Endothelial cell of umbilical vein (primary cell): ENCODE results near the gene CCL4. TPM values are rescaled to one million over a fixed set of nuclear protein-coding genes. Genes with fewer than 3 reads are reported as not detected.

Source experiments
- BruUV-seq: library from RNA; stranded (reverse); fragments of 400-500 nt; replicated peaks from 2 replicates; lab custom pipeline; 2021; lab: Mats Ljungman, UMichigan
- CTCF ChIA-PET: fragments of 300-600, 350-600 bp; sonication (Branson Sonifier 250); formaldehyde crosslinking; loops from one replicate; lab custom pipeline; 2021; ENCODE audit warnings: antibody characterized with exemption, inconsistent platforms; lab: Charles Lee
- POLR2A ChIA-PET: fragments of 300-600, 350-600 bp; sonication (Branson Sonifier 250); formaldehyde crosslinking; loops from one replicate; lab custom pipeline; 2021; ENCODE audit warnings: antibody characterized with exemption, inconsistent platforms; lab: Charles Lee
- DNase-seq: peaks from one replicate; pipeline ENCODE4 v3.0.0-alpha.2; 2011; ENCODE audit warnings: low read depth, low spot score
- FAIRE-seq: peaks from 2 replicates; lab custom pipeline; 2011; peaks lifted over from hg19 to GRCh38; lab: Jason Lieb, UNC
- H2AFZ ChIP-seq: 2 replicates; pipeline ENCODE4 v1.6.0; 2012; ENCODE audit warnings: low read depth, low read length, control low read depth, inconsistent platforms
- H3K27ac ChIP-seq: 2 replicates; pipeline ENCODE4 v1.5.1; 2011; ENCODE audit warnings: low read depth, mild to moderate bottlenecking, control low read depth, low read length, moderate library complexity; ENCODE audit not compliant: insufficient read depth
- H3K27me3 ChIP-seq, 2 experiments: 2 replicates each; pipeline versions ENCODE4 v1.6.0 to v1.6.1; 2011; ENCODE audit warnings: low read length in 2 of 2, mixed read lengths in 1 of 2; ENCODE audit not compliant: control insufficient read depth in 2 of 2, insufficient read depth in 2 of 2
- H3K36me3 ChIP-seq, 2 experiments: 2 replicates in 1 of 2; 3 replicates in 1 of 2; pipeline ENCODE4 v1.5.1; 2011; ENCODE audit warnings: low read length in 2 of 2, mild to moderate bottlenecking in 1 of 2, moderate library complexity in 1 of 2; ENCODE audit not compliant: control insufficient read depth in 2 of 2, insufficient read depth in 2 of 2; ENCODE audit errors: extremely low read depth in 1 of 2
- H3K4me1 ChIP-seq: 3 replicates; pipeline ENCODE4 v1.5.1; 2011; ENCODE audit warnings: mild to moderate bottlenecking, low read length; ENCODE audit not compliant: control insufficient read depth, insufficient read depth; ENCODE audit errors: extremely low read depth
- H3K4me2 ChIP-seq: 2 replicates; pipeline ENCODE4 v1.6.1; 2011; ENCODE audit warnings: low read length, control low read depth, mixed read lengths; ENCODE audit not compliant: insufficient read depth
- H3K4me3 ChIP-seq, 3 experiments: fragments of 200-600 bp in 1 of 3; sonication (generic), shearing (Covaris generic) in 1 of 3; replicated peaks in 1 of 3; 2 replicates each; pipeline ENCODE4 v1.5.1; 2011 to 2016; ENCODE audit warnings: control low read depth in 3 of 3, low read length in 3 of 3, mild to moderate bottlenecking in 2 of 3, inconsistent platforms in 1 of 3, low read depth in 1 of 3, moderate library complexity in 1 of 3; ENCODE audit not compliant: insufficient read depth in 1 of 3
- H3K79me2 ChIP-seq: 2 replicates; pipeline ENCODE4 v1.6.0; 2012; ENCODE audit warnings: low read length, inconsistent platforms; ENCODE audit not compliant: control insufficient read depth, insufficient read depth
- H3K9ac ChIP-seq: replicated peaks from 2 replicates; pipeline ENCODE3; 2011; ENCODE audit warnings: low read length, control low read depth; ENCODE audit not compliant: insufficient read depth; ENCODE audit errors: extremely low read depth
- H3K9me1 ChIP-seq: replicated peaks from 3 replicates; pipeline ENCODE4 v1.6.0; 2011; ENCODE audit warnings: mild to moderate bottlenecking, low read length; ENCODE audit not compliant: control insufficient read depth, insufficient read depth; ENCODE audit errors: extremely low read depth
- H3K9me3 ChIP-seq: replicated peaks from 2 replicates; pipeline ENCODE4 v1.5.1; 2012; ENCODE audit warnings: low read length, inconsistent platforms; ENCODE audit not compliant: control insufficient read depth, insufficient read depth
- H4K20me1 ChIP-seq: replicated peaks from 2 replicates; pipeline ENCODE3; 2011; ENCODE audit warnings: mild to moderate bottlenecking, low read length; ENCODE audit not compliant: control insufficient read depth, insufficient read depth; ENCODE audit errors: extremely low read depth
- EZH2 ChIP-seq: IDR thresholded peaks from 2 replicates; pipeline ENCODE4 v1.6.1; 2012; ENCODE audit warnings: borderline replicate concordance, low read depth, mild to moderate bottlenecking, moderate library complexity, low read length, inconsistent platforms; ENCODE audit not compliant: severe bottlenecking
- FOS ChIP-seq: IDR thresholded peaks from 2 replicates; pipeline ENCODE4 v1.6.1; 2011; ENCODE audit warnings: mild to moderate bottlenecking, low read length, moderate library complexity, borderline replicate concordance; ENCODE audit not compliant: insufficient read depth
- GATA2 ChIP-seq: IDR thresholded peaks from 2 replicates; pipeline ENCODE4 v1.7.0; 2011; ENCODE audit warnings: low read depth, mild to moderate bottlenecking, moderate library complexity, mixed read lengths, low read length; ENCODE audit not compliant: insufficient read length, insufficient read depth
- MYC ChIP-seq: IDR thresholded peaks from one replicate; pipeline ENCODE4 v1.6.1; 2011; ENCODE audit warnings: mild to moderate bottlenecking, low read depth, low read length
- POLR2A ChIP-seq: IDR thresholded peaks from 2 replicates; pipeline ENCODE4 v1.6.1; 2012; ENCODE audit warnings: low read depth, mild to moderate bottlenecking, control low read depth, low read length
- POLR2AphosphoS5 ChIP-seq: IDR thresholded peaks from 2 replicates; pipeline ENCODE4 v1.6.1; 2012; ENCODE audit warnings: low read depth, mild to moderate bottlenecking, control low read depth, low read length, moderate library complexity; ENCODE audit not compliant: insufficient read depth
- dilution Hi-C: fragments of 300-500 bp; cut with MboI; formaldehyde crosslinking; loops from one replicate; pipeline ENCODE4 v1.15.0; 2019; ENCODE audit warnings: low sequenced_read_pairs; ENCODE audit not compliant: extremely low pct_ligation_motif_present
- intact Hi-C: fragments of 100-400 bp; cut with micrococcal nuclease; formaldehyde crosslinking; loops from one replicate; pipeline ENCODE4 v1.10.0; 2022
- polyA plus RNA-seq, 4 experiments: library from polyadenylated mRNA; depleted of rRNA in 3 of 4; stranded (reverse) in 3 of 4; unstranded in 1 of 4; fragments of >200 nt; gene quantifications; 2 replicates each; pipeline versions ENCODE4 v1.2.1 to v1.2.3, GENCODE V29; 2011 to 2012; ENCODE audit warnings: missing spikeins in 1 of 4
- total RNA-seq: library from RNA; stranded (reverse); gene quantifications from 2 replicates; pipeline ENCODE4 v1.2.3, GENCODE V29; 2021
- TF ChIP-seq, protein P1 (sequence below), 2 donors: IDR thresholded peaks; 1 replicate in 1 of 2; 2 replicates in 1 of 2; pipeline ENCODE4 v1.5.1; 2011; ENCODE audit warnings: low read length in 2 of 2, mild to moderate bottlenecking in 2 of 2, moderate library complexity in 2 of 2, control low read depth in 1 of 2, inconsistent platforms in 1 of 2, low read depth in 1 of 2; ENCODE audit not compliant: insufficient read depth in 1 of 2; ENCODE audit errors: extremely low read depth in 1 of 2
- TF ChIP-seq, protein P2 (sequence below): IDR thresholded peaks from 2 replicates; pipeline ENCODE4 v1.6.1; 2011; ENCODE audit not compliant: insufficient read depth, insufficient read length

Gene CCL4
- total and polyA plus RNA-seq, 2 donors (not counting 3 experiments of a cell fraction or from before 2014, with no cell fraction given): not detected

- Histone ChIP-seq H3K27ac (no peak overlapping the region), H3K4me3 (no peak overlapping the region), H3K36me3 (no peaks in the 10 kb centered on the region), H3K9ac (no peak overlapping the region), H2AFZ (no peak overlapping the region), H3K4me1 (no peaks in the 10 kb centered on the region), H3K4me2 (no peak overlapping the region), H3K79me2 (no peaks in the 10 kb centered on the region), H3K27me3 (peaks cover 0 to 3% of the 10 kb centered on the region in 2 experiments), H3K9me1 (no peaks in the 10 kb centered on the region), H3K9me3 (no peaks in the 10 kb centered on the region), H4K20me1 (no peaks in the 10 kb centered on the region)
- no TSS peak for BruUV-seq
- intact Hi-C loops (no loop called here), dilution Hi-C loops (no loop called here)
- DNase-seq (no peak), FAIRE-seq (no peak)
- CTCF ChIA-PET: interaction anchor here (0.9 kb wide), 1 partner anchor 159 kb away, joined by 3 read pairs; no protein-coding TSS in a partner anchor
- TF ChIP-seq MYC: no peak
- TF ChIP-seq, protein P1, sequence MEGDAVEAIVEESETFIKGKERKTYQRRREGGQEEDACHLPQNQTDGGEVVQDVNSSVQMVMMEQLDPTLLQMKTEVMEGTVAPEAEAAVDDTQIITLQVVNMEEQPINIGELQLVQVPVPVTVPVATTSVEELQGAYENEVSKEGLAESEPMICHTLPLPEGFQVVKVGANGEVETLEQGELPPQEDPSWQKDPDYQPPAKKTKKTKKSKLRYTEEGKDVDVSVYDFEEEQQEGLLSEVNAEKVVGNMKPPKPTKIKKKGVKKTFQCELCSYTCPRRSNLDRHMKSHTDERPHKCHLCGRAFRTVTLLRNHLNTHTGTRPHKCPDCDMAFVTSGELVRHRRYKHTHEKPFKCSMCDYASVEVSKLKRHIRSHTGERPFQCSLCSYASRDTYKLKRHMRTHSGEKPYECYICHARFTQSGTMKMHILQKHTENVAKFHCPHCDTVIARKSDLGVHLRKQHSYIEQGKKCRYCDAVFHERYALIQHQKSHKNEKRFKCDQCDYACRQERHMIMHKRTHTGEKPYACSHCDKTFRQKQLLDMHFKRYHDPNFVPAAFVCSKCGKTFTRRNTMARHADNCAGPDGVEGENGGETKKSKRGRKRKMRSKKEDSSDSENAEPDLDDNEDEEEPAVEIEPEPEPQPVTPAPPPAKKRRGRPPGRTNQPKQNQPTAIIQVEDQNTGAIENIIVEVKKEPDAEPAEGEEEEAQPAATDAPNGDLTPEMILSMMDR (IDR thresholded peaks at IDR 0.05; ENCODE audit: extremely low read depth in 1 of 2, insufficient read depth in 1 of 2, low read depth in 1 of 2, low read length in 2 of 2): no peak
- TF ChIP-seq POLR2A: no peak
- no peak for TF ChIP-seq EZH2
- TF ChIP-seq, protein P2, sequence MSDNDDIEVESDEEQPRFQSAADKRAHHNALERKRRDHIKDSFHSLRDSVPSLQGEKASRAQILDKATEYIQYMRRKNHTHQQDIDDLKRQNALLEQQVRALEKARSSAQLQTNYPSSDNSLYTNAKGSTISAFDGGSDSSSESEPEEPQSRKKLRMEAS: no peak
- POLR2A ChIA-PET: no interaction called here
These were observed 24.3 kb downstream of the CCL4 start for GRCh38 chr17:36127911-36128310.

- no peak for FAIRE-seq
- no peak overlapping the region for H3K9ac ChIP-seq
- CTCF ChIA-PET: interaction anchor here (0.9 kb wide), 1 partner anchor 159 kb away, joined by 3 read pairs; no protein-coding TSS in a partner anchor
- no peak overlapping the region for H2AFZ ChIP-seq
- no peaks in the 10 kb centered on the region for H4K20me1 ChIP-seq
- H3K79me2 ChIP-seq: no peaks in the 10 kb centered on the region
- H3K4me1 ChIP-seq: no peaks in the 10 kb centered on the region
- H3K27me3 ChIP-seq: peaks cover 0 to 3% of the 10 kb centered on the region in 2 experiments
- no TSS peak for BruUV-seq
- H3K9me1 ChIP-seq: no peaks in the 10 kb centered on the region
- intact Hi-C loops: no loop called here
- H3K4me3 ChIP-seq: no peak overlapping the region
- no peaks in the 10 kb centered on the region for H3K36me3 ChIP-seq
- H3K27ac ChIP-seq: no peak overlapping the region
- POLR2A ChIA-PET: no interaction called here
- dilution Hi-C loops: no loop called here
- H3K4me2 ChIP-seq: no peak overlapping the region
- no peak for DNase-seq
- no peak for TF ChIP-seq EZH2
- TF ChIP-seq GATA2: no peak
- no peak for TF ChIP-seq FOS
- TF ChIP-seq, protein P2: no peak
- no peak for TF ChIP-seq POLR2A
- TF ChIP-seq, protein P1 (IDR thresholded peaks at IDR 0.05; ENCODE audit: extremely low read depth in 1 of 2, insufficient read depth in 1 of 2, low read depth in 1 of 2, low read length in 2 of 2): no peak
- TF ChIP-seq POLR2AphosphoS5: no peak
- H3K9me3 ChIP-seq: no peaks in the 10 kb centered on the region
These were observed 24.9 kb downstream of the CCL4 start for GRCh38 chr17:36128411-36128978.
